GM21723 (cell line): ENCODE measurements around the gene IFNA16.
"Not testable (repeated sequence)": the region's sequence is repeated elsewhere in the genome, so short reads cannot be mapped to it uniquely, and the experiment has no call there.

Experiments
- ATAC-seq: cut with Tn5 transposase; IDR thresholded peaks from one replicate; pipeline ENCODE4 v1.9.1; 2021; ENCODE audit warnings: mild to moderate bottlenecking, moderate library complexity; ENCODE audit not compliant: unreplicated experiment

Gene IFNA16

DNA sequence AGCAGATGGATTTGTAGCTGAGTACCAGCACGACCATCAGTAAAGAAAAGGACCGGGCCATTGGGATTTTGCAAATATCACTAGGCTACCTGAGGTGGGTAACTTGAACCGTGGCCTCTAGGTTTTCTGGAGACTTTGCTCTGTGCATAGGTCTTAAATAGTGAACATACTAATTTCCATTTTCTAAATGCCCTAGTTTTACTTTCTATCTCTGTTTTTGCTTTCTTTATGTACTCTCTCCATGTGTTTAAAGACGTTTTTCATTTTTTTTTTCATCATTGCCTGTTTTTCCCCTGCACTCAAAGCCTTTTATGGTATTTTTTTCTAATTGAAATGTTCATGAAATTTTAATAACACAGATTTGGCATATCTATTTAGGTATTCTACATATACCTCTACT, 15.0 kb downstream of the IFNA16 start, which contains the start of gene IFNA7:
IFNA7 (minus strand) TSS at position 101 of the 400 bp plus-strand sequence; CDS start at position 61, 40 bp downstream.
- ATAC-seq: not testable (repeated sequence)

- peak; percentile 97 for ATAC-seq
Measured at GRCh38 chr9:21194867-21195776, 22.0 kb downstream of the IFNA16 start.

DNA sequence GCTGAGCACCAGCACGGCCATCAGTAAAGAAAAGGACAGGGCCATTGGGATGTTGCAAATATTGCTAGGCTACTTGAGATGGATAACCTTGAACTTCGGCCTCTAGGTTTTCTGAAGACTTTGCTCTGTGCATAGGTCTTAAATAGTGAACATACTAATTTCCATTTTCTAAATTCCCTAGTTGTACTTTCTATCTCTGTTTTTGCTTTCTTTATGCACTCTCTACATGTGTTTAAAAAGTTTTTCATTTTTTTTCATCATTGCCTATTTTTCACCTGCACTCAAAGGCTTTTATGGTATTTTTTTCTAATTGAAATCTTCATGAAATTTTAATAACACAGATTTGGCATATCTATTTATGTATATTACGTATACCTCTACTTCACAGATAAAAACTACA, 29.6 kb downstream of the IFNA16 start, which contains the start of gene IFNA4:
IFNA4 (minus strand) TSS at position 101 of the 400 bp plus-strand sequence; CDS start at position 45, 56 bp downstream.
- ATAC-seq: not testable (repeated sequence)

DNA sequence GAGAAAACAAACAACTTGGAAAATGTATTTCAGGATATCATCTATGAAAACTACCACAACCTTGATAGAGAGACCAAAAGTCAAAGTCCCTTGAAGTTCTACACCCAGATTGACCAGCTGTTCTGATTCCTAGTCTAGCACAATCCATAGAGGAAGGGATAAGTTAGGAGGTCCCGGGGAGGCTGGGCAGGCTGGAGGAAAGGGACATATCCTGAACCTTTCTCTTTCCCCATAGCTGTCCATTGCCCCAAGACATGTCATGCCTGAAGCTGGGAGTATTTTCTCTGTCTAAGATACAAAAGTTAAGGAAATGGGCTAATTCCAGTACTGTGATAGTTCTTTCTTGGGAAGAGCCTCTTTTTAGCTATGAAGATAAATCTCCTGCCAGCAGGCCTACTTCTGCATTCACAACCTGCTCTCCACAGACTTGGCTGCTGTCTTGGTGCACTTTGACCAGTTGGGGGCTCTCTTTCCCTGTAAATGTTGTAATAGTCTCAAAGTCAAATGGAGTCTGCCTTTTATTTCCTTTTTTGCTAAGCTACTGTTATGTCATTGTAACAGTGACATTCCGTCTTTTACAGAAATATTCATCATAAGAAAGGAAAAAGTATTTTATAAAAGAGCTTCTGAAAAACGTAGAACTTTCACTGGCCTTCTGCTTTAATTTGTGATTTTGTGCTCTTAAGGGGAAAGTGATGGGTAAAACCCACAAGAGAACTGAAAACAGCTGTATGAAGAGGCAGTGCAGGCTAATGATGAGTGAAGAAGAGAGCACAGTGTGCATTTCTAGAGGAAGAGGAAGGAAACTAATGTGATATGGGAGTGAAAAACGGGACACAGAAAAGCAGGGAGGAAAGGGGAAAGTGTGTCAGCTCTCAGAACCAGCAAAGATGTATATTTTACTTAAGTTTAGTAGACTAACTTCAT, 34.0 kb downstream of the IFNA16 start:
- peak; percentile 97 for ATAC-seq

GRCh38 chr9:21174671-21175070, 42.4 kb downstream of the IFNA16 start:
- ATAC-seq: no peak

GRCh38 chr9:21172156-21172555, 45.0 kb downstream of the IFNA16 start:
- no peak for ATAC-seq

DNA sequence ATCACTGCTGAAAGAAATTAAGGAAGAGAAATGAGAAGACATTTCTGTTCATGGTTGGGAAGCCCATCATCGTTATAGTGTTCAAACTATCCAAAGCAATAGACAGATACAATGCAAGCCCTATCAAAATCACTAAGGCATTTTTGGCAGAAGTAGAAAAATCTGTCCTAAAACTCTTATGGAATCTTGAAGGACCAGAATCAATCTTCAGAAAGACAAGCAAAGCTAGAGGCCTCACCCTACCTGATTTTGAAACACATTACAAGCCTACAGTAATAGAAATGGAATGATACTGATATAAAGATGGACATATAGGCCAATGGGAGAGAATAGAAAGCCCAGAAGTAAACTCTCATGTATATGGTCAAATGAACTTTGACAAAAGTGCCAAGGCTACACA, 45.8 kb downstream of the IFNA16 start:
- ATAC-seq: no peak

DNA sequence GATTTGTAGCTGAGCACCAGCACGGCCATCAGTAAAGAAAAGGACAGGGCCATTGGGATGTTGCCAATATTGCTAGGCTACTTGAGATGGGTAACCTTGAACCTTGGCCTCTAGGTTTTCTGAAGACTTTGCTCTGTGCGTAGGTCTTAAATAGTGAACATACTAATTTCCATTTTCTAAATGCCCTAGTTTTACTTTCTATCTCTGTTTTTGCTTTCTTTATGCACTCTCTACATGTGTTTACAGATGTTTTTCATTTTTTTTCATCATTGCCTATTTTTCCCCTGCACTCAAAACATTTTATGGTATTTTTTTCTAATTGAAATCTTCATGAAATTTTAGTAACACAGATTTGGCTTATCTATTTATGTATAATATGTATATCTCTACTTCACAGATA, 50.6 kb downstream of the IFNA16 start, which contains the start of gene IFNA21:
IFNA21 (minus strand) TSS at position 101 of the 400 bp plus-strand sequence; CDS start at position 53, 48 bp downstream.
- ATAC-seq: not testable (repeated sequence)
